GM19438 (cell line): Measurements from ENCODE around the gene SLC44A1.

Source experiments
- ATAC-seq: cut with Tn5 transposase; IDR thresholded peaks from one replicate; pipeline ENCODE4 v1.9.1; 2021; ENCODE audit warnings: low read depth; ENCODE audit not compliant: unreplicated experiment

The SLC44A1 gene

GRCh38 chr9:105296445-105296844, 52.0 kb downstream of the SLC44A1 start:
- ATAC-seq, result no peak

DNA sequence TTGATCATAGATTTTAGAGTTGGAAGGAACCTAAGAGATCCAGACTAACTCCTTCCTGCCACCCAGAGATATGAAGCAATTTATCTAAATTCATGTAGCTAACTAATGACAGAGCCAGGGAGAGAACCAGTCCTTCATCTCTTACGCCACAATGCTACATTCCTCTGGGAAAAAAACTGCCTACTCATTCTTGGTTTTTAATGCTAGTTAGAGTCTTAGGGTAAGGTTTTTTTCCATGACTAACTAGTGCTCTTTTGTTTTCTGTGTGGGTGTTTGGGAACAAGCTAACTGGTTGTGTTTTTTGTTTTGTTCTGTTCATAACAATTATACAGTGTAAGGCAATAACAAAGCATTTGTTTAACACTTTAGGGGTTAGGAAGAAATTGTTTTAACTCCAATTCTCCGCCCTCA, 52.4 kb downstream of the SLC44A1 start:
- no peak for ATAC-seq

- no peak for ATAC-seq
Observed at GRCh38 chr9:105297442-105298075, 53.1 kb downstream of the SLC44A1 start.

DNA sequence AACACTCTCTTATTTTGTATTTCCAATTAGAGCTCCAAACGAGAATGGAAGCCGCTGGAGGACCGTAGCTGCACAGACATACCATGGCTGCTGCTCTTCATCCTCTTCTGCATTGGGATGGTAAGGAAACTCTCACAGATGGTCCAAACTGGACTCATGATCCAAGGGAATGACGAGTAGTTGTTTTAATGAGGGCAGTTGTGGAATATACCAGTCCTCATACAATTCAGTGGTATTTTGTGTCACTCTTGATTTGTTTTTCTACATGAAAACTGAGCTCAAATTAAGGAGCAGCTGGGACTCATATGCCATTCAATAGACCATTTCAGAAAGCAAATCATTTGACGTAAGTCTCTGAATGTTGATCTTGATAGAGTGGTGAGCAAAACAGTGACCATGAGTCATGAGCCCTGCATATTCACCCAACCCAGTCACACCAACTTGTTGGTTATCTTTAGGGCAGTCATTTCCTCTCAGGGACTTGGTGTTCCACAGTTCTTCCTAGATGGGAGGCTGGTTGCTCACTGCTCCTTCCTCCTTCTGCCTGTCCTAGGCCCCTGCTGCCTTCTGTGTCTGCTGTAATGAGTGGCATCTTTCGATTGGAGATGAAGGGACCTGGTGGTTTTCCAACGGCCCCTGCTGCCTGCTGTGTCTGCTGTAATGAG, 54.9 kb downstream of the SLC44A1 start:
- ATAC-seq, result no peak

GRCh38 chr9:105302728-105303127, 58.3 kb downstream of the SLC44A1 start:
- no peak for ATAC-seq

DNA sequence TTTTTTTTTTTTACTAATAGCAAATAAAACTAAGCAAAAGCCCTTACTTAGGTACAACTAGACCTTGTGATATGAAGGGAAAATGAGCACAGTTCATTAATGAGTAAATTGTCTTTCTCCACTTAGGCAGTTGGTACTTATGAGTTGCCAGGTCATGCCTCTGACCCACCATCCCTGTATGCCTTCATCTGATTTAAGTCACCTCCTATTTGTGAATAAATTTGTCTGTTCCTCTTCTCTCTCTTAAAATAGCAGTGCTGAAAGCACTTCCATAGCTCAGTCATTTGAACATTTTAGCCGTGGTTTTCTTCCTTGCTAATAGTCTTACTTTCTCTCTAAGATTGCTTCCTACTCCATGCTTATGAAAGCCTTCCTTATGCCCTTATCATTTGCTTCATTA, 61.4 kb downstream of the SLC44A1 start:
- no peak for ATAC-seq

DNA sequence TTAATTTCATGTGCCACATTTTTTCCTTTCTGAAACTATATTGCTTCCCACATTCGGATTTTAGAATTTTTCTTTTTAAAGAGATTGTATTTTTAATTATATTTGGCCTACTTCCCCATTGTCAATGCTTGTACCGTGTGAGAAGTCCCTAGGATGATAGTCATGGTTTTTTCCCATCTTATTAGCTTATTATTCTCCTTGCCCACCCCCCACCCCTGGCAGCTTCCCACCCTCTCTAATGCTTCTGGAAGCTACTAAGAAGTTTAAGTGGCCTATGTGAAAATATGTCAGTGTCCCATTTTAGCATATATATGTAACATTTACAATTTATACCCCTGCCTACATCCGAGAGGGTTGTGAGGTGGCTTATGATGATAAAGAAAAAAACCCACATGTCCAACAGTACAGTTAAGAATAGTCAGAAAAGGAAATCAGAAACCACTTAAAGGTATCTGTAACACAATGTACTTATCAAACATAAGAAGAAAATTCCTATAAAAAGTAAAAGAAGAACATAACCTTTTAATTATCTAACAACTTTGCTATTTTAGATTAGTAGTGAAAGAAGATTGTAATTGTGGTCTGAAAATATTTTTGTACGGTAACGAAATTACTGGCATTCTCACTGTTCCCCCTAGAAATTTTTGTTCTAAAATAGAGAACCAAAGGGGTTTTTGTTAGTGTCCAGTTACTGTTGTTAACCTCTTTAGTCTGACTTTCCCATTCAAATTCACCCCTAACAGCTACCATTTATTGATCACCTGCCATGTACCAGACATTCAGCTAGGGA, 62.1 kb downstream of the SLC44A1 start:
- no peak for ATAC-seq

DNA sequence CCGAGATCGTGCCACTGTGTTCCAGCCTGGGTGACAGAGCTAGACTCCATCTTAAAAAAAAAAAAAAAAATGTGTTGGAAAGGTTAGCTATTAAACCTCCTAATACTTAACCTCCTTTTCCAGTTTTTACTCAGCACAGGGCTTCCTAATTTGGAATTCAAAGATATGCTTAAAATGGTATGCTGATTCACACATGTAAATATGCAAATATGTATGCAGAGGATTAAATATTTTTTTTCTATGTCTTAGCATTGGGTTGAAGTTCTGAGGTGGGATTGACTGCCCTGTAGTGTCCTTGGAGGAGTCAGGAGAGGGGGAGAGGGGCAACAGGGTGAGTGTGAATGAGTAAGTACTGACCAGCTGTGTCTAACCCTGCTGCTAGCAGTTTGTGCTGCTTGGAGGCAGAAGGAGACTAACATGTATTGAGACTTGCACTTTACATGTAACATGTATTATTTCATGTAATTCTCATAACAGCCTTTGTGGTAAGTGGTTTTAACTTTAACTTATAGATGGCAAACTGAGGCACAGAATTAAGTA, 63.2 kb downstream of the SLC44A1 start:
- ATAC-seq, result no peak

- ATAC-seq, result no peak
Observed at GRCh38 chr9:105308461-105309341, 64.2 kb downstream of the SLC44A1 start.

DNA sequence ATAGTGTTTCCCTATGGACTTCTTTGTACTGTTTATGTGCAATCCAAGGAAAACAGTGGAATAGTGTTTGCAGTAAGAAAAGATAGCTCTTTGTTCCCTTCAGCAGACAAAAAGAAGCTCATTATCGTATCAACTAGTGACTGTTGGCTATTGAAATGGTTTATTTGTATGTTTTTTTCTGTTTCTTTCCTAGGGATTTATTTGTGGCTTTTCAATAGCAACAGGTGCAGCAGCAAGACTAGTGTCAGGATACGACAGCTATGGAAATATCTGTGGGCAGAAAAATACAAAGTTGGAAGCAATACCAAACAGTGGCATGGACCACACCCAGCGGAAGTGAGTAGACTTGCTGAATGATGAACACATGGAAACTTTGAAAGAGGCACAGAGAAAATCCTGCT, 65.1 kb downstream of the SLC44A1 start:
- ATAC-seq, result no peak

DNA sequence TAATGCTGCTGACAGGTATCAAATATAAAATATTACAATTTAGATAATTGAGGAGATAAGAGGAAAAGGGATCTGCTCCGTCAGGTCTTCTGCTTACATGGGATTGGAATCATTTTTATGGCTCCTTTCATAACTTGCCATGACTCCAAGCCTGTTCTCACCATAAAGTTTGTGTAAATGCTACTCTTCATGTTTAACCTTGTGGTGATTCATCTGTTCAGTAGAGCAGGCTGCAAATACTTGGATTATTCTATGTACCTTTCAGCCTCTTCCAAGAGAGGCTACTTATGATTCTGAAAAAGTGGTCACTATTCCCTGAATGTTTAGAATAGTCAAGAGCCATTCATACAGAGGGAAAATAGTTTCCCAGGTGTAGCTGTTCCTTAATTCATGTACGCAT, 66.9 kb downstream of the SLC44A1 start:
- no peak for ATAC-seq

DNA sequence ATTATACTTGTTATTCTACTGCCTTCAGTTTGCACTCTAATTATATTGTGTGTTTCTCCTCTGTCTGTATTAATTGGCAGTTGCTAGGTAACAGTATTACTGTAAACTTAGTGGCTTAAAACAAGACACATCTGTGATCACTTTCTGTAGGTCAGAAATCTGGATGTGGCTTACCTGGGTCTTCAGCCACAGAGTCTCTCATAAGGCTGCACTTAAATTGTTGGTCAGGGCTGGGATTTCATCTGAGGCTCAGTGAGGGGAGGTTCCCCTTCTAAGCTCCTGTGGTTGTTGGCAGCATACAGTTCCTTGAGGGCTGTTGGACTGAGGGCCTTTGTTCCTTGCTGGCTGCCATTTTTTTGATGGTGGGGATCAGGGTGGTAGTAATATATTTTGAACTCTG, 68.8 kb downstream of the SLC44A1 start:
- peak; percentile 57 for ATAC-seq

- ATAC-seq, result no peak
Observed at GRCh38 chr9:105316703-105317102, 72.3 kb downstream of the SLC44A1 start.

DNA sequence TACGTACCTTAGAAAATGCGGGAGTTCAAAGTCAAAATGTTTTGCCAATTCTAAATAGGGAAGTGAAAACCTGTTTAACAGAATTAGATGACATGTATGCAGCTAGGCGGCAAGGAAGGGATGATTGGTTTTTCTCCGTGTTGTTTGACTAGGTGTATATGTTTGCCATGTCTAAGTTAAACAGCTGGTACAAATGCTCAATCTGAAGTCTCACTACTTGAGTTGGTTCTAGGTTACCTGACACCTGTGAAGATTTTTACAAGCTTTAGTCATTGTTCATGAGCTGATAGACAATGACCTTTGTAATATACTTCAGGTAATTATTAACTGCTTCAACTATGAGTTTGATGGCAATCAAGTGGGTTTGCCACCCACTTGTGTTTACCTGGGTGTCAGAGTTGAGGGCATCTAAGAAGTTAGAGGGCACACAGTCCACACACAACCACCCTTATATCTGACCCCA, 74.3 kb downstream of the SLC44A1 start:
- ATAC-seq, result no peak

GRCh38 chr9:105319202-105319813, 74.9 kb downstream of the SLC44A1 start:
- no peak for ATAC-seq

DNA sequence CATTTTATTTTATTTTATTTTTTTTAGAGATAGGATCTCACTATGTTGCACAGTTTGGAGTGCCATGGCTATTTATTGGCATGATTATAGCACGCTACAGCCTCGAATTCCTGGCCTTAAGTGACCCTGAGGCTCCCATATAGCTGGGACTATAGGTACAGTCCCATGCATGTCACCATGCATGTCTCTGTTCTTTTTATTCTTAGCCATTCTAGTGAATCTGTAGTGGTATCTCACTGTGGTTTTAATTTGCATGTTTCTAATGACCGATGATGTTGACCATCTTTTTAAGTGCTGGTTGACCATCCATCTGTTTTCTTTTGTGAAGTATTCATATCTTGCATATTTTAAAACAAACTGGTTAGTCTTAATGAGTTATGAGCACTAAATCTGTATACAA, 76.1 kb downstream of the SLC44A1 start:
- no peak for ATAC-seq

DNA sequence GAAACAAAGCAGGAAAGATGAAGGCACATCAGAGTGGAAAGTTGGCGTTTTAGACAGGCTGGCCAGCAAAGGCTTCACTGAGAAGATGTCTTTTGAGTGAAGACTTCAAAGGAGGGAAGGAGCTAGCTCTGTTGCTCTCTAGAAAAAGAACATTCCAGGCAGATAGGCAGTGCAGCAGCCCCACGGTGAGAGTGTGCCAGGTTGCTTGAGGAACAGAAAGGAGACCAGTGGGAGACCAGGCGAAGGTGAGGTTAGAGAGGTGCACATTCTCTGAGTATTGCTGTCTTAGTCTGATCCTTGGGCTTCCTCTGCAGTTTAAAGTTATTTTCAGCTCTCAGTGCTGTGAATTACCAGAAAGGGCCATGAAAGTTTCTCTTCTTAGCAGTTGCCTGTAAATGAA, 83.8 kb downstream of the SLC44A1 start:
- ATAC-seq, result no peak

DNA sequence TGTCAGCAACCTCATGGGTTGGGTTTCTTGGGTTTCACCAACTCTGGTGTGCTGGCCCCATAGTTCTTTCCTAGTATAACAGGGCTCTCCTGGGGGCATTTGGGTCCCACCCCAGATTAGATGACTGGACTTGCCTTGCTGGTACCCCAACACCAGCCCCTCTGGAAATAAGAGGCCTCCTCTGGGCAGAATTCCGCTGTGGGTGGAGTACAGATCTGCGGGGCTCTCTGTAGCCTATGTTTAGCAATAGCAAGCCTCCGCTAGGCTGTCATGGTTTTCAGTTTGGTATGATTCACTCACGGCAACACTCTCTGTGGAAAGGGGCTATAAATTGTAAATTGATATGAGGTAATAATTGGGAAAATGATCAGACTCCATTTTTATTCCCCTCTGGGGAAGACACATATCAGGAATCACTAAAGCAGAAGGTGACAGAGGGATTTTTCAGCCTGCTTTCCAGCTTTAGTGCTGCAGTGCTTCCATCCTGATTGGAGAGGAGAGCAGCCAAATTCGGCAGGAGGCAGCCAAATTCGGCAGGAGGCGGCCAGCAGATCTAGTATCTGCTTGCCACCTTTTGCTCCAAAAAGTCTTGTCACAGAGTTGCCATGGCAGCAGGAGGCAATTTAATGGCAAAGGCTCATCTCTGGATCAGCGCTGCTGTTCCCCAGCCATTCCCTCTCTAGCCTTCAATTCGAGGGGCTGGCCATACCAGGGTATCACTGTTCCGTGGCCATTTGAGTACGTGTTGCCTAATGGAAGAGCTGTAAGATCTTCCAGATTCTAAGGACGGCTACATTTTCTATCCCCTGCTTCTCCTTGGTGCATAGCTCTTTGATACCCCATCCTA, 84.6 kb downstream of the SLC44A1 start:
- ATAC-seq, result no peak

DNA sequence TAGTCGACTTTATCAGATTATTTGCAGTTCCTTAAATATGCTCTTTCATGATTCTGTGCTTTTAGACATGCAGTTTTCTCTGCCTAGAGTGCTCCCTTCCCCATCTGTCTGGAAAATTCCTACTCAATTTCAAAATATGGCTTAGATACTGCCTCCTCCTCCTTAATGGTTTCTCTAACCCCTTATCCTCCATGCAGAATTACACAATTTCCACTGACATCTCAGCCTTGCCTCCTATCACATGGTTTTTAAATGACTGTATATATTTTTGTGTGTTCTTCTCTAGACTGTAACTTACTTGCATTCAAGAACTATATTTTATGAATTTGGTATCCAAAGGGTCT, 85.2 kb downstream of the SLC44A1 start:
- no peak for ATAC-seq
